Inferior parietal cortex (tissue), 1 donor: ENCODE results near the gene LIMA1.
"Not testable (repeated sequence)": the region's sequence is repeated elsewhere in the genome, so short reads cannot be mapped to it uniquely, and the experiment has no call there.

ENCODE experiments used
- DNase-seq: peaks from one replicate; pipeline ENCODE4 v3.0.0-alpha.2; 2016; ENCODE audit errors: extremely low spot score

LIMA1 gene

GRCh38 chr12:50248411-50248810 lies 34.9 kb downstream of the LIMA1 start:
- no peak for DNase-seq

- not testable (repeated sequence) for DNase-seq
These were observed 35.7 kb downstream of the LIMA1 start for GRCh38 chr12:50247665-50248064.

DNA sequence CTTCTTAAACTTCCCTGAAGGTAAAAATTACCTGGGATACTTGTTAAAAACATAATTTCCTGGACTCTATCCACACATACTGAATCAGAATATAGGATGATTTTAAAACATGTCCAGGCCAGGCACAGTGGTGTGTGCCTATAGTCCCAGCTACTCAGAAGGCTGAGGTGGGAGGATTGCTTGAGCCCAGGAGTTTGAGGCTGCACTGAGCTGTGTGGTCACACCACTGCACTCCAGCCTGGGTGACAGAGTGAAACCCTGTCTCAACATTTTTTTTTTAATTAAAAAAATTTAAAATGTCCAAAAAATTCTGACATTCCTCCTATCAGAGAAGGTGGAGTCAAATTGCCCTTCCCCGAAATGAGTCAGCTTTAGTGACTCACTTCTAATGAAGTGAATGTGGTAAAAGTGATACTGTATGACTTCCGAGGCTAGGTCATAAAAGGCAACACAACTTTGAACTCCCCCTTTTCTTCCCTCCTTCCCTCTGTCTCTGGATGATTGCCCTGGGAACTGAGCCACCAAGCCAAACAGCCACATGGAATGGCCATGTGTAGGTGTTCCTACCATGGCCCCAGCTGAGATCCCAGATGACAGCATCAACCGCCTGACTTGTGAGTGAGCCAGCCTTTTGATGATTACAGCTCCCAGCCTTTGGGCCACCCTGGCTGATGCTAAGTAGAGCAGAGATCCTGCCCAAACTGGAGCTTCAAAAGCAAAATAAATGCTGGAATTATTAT lies 36.3 kb downstream of the LIMA1 start:
- no peak for DNase-seq

DNA sequence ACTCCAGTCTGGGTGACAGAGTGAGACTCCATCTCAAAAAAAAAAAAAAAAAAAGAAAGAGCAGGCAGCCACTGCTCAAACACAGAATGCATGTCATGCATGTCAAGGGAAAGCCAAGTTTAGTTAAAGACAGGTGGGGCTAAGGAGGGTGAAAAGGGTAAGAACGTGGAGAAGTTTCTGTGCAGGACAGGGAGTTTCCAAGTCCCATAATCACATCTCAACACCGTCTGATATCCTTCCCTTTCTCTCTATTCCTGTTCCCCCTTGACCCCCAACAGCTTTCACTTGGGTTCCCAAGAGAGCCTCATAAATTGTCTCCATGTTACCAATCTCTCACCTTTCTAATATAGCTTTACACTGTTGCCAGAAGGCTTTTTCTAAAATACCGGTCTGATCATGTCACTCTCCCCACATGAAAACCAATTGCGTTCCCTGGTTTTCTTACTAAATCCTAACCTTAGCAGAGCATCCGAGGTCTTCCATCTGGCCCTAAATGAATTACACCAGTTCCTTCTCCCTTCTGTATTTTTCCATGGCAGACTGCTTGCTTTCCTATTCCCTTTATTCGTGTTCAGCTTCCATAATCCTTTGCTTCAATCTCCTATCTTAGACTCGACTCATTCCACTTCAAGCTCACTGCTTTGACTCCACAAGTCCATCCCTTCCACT lies 37.0 kb downstream of the LIMA1 start:
- DNase-seq: no peak

GRCh38 chr12:50243507-50243906 lies 39.8 kb downstream of the LIMA1 start:
- no peak for DNase-seq

- no peak for DNase-seq
These were observed 40.5 kb downstream of the LIMA1 start for GRCh38 chr12:50242751-50243191.

DNA sequence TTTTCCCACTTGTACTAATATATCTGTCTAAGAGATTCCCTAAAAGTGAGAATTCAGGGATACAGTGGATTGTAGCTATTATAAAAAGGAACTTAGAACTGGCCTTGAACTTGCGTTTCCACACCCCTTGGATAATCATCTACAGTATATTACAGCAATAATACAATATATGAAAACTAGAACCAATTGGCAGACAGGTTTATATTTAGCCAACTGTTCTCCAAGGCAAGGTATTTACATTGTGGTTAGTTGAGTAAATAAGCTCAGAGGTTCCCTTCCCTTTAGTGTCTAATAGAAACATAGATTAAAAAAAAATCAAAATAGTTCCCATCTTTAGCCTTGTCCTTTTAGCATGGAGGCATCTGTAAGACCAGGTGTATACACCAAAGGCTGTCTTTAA lies 42.1 kb downstream of the LIMA1 start:
- no peak for DNase-seq

- no peak for DNase-seq
These were observed 42.6 kb downstream of the LIMA1 start for GRCh38 chr12:50240792-50241114.

DNA sequence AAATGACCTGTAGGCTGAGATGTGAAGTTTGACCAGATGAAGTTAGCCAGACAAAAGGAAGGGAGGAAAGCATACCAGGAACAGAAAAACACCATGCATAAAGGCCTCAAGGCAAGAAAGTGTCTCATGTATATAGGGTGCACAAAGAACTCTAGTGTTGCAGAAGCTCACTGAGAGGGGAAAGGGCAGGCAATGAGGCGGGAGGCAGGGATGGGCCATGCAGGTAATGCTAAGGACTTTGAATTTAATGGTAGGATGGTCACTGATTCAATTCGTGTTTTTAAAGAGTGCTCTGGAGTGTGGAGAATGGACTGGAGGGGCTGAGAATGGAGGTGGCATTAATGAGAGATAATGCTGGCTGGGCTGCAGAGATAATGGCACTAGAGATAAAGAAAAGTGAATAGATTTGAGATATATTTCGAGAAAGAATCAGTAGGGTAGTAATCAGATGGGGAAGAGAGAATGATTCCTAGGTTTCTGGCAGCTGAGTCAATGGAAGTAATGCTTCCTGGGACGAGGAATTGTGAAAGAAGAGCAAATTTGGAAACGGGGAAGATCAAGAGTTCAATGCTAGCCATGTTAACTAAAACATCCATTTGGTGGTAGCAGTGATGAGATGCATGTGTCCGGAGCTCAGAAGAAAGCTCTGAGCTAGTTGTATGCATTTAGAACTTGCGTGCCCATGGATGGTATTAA lies 43.1 kb downstream of the LIMA1 start:
- no peak for DNase-seq

GRCh38 chr12:50239355-50239891 lies 43.9 kb downstream of the LIMA1 start:
- no peak for DNase-seq

DNA sequence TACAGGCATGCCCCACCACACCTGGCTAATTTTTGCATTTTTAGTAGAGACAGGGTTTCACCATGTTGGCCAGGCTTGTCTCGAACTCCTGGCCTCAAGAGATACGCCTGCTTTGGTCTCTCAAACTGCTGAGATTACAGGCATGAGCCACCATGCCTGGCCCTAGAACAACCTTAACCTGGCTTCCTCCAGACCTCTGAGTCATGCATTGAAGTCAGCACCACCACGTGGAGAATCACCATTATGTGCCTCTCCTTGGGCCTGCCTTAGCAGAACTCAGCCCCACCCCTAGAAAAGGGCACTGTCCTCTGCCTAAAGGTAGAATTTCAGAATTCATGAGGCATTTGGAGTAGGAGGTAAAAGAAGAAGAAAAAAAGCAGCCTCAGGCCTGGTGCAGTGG lies 49.0 kb downstream of the LIMA1 start:
- DNase-seq: no peak

DNA sequence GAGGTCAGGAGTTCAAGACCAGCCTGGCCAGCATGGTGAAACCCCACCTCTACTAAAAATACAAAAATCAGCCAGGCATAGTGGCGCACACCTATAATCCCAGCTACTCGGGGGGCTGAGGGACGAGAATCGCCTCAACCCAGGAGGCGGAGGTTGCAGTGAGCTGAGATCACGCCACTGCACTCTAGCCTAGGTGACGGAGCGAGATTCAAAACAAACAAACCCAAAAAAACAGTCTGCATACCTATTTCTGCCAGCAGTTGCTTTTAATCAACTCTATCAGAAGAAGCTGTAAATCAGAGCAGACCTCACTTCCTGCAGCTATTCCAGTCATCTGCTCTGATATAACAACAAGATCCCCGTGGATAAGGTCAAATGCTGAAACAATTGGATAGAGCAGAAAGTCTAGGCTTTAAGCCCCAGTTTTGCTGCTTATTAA lies 50.5 kb downstream of the LIMA1 start:
- DNase-seq: no peak

DNA sequence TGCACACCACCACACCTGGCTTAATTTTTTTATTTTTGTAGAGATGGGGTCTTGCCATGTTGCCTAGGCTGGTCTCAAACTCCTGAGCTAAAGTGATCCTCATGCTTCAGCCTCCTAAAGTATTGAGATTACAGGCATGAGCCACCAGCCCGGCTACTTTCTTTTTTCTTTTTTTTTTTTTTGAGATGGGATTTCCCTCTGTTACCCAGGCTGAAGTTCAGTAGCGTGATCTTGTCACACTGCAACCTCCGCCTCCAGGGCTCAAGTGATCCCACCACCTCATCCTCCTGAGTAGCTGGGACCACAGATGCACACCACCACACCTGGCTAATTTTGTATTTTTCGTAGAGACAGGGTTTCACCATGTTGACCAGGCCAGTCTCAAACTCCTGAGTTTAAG lies 51.1 kb downstream of the LIMA1 start:
- DNase-seq: no peak

GRCh38 chr12:50231346-50231745 lies 52.0 kb downstream of the LIMA1 start:
- no peak for DNase-seq

DNA sequence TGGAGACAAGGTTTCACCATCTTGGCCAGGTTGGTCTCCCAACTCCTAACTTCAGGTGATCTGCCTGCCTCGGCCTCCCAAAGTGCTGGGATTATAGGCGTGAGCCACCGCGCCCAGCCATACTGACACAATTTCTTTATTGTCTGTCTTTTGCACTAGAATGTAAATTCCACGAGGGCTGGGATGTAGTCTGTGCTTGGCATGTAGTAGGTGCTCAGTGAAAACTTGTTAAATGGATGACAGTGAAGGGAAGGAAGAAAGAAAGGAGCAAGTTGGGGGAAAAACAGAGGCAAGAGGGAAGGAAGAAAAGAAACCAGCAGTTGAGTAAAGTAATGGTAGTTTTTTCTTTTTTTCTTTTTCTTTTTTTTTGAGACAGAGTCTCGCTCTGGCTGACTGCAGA lies 53.1 kb downstream of the LIMA1 start:
- DNase-seq: no peak

DNA sequence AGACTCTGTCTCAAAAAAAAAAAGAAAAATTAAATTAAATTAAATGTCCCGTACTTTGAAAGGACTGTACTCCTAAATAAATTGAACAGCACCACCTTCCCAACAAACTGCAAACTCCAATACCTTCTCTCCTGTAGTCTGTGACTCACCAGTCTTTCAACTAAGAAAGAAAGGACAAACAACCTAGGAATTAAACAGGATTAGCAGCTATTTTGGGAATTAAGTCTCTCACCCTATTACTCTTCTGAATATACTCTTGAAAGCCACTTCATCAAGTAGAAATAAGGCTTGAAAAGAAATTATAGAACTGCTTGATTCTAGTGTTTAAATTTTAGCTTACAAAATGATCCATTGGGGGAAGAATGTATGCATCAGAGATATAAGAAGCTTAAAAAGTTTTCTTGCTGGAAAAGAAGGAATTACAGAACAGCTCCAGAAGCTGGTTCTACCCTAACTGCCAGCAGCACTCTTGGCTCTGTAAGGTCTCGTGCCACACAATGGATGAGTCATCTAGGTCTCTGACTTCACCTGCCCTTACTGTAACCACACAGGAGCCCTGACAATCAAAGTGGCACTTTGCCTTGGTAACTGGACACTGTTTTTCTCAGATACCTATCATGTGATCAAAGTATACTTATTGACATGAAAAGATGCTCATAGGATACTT lies 59.2 kb downstream of the LIMA1 start:
- no peak for DNase-seq

DNA sequence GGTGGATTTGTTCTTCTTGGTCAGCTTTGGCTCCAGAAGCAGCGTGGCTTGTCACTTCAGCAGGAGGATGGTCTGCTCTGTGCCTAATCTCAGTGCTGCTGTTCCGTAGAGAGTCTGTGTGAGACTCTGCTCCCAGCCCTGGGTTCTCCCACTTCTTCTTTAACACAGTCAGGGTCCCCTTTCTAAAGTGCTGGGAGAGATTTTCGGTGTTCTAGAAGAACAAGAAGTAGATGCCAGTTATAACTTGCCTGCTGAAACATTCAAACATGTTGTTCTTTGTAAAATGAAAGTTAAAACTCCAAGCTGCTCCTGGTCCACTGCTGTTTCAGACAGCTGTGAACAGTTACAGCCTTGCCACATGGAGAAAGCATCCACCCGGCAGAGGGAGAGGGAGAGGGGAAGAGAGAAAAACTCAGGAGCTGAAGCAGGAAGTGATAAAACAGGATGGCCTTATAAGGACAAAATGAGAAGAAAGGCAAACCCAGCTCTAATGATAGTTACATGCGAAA lies 61.0 kb downstream of the LIMA1 start:
- DNase-seq: peak; percentile 63

- DNase-seq: peak; percentile 31
These were observed 61.9 kb downstream of the LIMA1 start for GRCh38 chr12:50221228-50222008.

GRCh38 chr12:50220363-50220995 lies 62.8 kb downstream of the LIMA1 start:
- DNase-seq: no peak

DNA sequence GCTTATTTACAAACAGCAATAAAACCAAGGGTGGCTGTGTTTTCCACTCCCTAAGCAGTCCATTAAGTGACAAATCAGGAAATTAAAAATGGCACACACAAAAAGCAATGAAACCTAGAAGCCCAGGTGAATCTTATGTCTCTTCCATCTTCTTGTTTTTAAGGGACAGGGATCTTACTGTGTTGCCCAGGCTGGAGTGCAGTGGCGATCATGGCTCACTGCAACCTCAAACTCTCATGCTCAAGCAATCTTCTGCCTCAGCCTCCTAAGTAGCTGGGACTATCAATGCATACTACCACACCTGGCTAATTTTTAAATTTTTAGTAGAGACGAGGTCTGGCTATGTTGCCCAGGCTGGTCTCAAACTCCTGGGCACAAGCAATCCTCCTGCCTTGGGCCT lies 63.8 kb downstream of the LIMA1 start:
- DNase-seq: no peak

DNA sequence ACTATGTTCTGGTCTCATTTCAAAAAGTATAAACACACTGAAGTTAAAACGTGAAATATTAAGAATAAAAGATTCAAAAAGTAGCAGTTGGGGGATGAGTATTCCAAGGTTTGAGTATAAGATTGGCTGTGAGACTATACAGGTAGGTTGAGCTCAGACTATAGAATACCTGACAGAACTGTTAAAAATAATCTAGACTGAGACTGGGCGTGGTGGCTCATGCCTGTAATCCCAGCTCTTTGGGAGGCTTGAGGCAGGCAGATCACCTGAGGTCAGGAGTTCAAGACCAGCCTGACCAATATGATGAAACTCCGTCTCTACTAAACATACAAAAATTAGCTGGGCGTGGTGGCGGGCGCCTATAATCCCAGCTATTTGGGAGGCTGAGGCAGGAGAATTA lies 64.3 kb downstream of the LIMA1 start:
- DNase-seq: not testable (repeated sequence)
